Right cardiac atrium (tissue), 5 donors: ENCODE data around the gene CAPN14. TPM values are rescaled to one million over a fixed set of nuclear protein-coding genes. Genes with fewer than 3 reads are reported as not detected.

Experiments used
- ATAC-seq, 2 donors: fragments of 200-7000 bp; cut with Tn5 transposase; one replicate each; pipeline versions ENCODE4 v1.8.0 to v1.9.1; 2020; ENCODE audit warnings: moderate library complexity in 2 of 2, mild to moderate bottlenecking in 1 of 2
- DNase-seq, 3 donors: peaks; one replicate each; pipeline ENCODE4 v3.0.0-alpha.2; 2020
- H3K27ac ChIP-seq: one replicate; pipeline ENCODE4 v1.5.1; 2013; ENCODE audit warnings: mild to moderate bottlenecking, low read length, control low read depth, moderate library complexity
- H3K27me3 ChIP-seq: one replicate; pipeline ENCODE4 v1.6.1; 2013; ENCODE audit not compliant: control insufficient read depth, insufficient read depth
- H3K4me1 ChIP-seq: one replicate; pipeline ENCODE4 v1.6.1; 2013; ENCODE audit warnings: low read length; ENCODE audit not compliant: control insufficient read depth, insufficient read depth
- H3K4me3 ChIP-seq: one replicate; pipeline ENCODE4 v1.5.1; 2013; ENCODE audit warnings: low read length, control low read depth
- H3K9me3 ChIP-seq: one replicate; pipeline ENCODE4 v1.6.1; 2013; ENCODE audit warnings: low read length; ENCODE audit not compliant: control insufficient read depth
- WGBS: extraction: QIAGEN DNeasy Blood & Tissue Kit; methylation state at CpG from one replicate; pipeline ENCODE4 v1.1.7; 2013; 5-methylcytosine and 5-hydroxymethylcytosine counted together
- intact Hi-C, 4 donors: fragments of 100-400 bp; cut with DNase I; formaldehyde crosslinking; loops; one replicate each; pipeline versions ENCODE4 v1.11.0 to v1.14.0; 2022 to 2023
- polyA plus RNA-seq: library from polyadenylated mRNA; stranded (reverse); fragments of 200-250 nt; gene quantifications from one replicate; pipeline ENCODE4 v1.2.3, GENCODE V29; 2013
- total RNA-seq, 4 donors: library from RNA; stranded (reverse); fragmentation: NEBNext Ultra II Directional; extraction: Animal tissue kit (Norgen Biotek cat#: 25700); gene quantifications; one replicate each; pipeline ENCODE4 v1.2.1, GENCODE V29; 2021
- donor health status: healthy with polysubstance abuse.
- donor health status: DM: no; HTN: yes; CAD: no.
- donor health status: DM: no; HTN: no; CAD: no.
- donor health status: DM: no; HTN: yes; CAD: no; lungs with severe emphysema.
- donor health status: DM: yes; HTN: yes; CAD: no.

CAPN14 gene
- total and polyA plus RNA-seq, 5 donors = 0.07 to 0.18 (median 0.09) TPM

DNA sequence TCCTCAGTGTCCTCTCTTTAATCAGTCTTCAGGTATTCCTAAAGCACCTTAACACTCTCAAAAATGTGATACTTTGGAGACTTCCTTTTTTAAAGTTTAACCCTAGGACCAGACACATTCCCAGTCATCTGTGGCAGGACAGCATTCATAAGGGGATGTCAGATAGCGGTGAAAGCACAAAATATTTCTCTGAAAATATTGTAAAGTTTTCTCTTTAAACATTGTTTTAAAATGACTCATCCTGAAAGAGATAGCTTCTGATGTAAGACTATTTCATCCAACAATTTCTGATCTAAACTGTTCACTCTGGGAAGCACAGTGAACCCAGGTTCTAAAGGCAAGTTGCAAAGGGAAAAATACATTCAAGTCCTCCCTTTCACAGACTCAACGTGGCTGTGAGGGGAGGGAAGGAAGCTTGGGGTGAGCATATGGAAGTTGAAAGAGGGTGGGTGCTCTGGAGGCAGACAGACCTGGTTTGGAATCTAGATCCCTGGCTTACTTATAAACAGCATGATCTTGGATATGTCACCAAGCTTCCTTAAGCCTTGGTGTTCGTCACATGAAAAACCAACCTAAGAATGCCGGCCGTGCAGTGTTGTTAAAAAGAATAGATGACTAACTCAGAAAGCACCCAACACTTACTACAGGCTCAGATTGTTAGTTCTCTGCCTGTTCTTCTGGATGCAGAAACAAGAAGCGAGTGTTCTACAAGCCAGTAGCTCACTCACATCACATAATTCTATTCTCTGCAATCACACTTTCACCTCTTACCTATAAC, 91.2 kb downstream of the CAPN14 start:
- ATAC-seq (no peak), DNase-seq (no peak)
- Histone ChIP-seq H3K27me3 (no peaks in the 10 kb centered on the region), H3K27ac (no peak overlapping the region), H3K4me1 (no peaks in the 10 kb centered on the region), H3K9me3 (no peaks in the 10 kb centered on the region), H3K4me3 (no peak overlapping the region)
- WGBS = 70% methylated on average over 6 of the region's 6 CpGs
- intact Hi-C loops = no loop called here

DNA sequence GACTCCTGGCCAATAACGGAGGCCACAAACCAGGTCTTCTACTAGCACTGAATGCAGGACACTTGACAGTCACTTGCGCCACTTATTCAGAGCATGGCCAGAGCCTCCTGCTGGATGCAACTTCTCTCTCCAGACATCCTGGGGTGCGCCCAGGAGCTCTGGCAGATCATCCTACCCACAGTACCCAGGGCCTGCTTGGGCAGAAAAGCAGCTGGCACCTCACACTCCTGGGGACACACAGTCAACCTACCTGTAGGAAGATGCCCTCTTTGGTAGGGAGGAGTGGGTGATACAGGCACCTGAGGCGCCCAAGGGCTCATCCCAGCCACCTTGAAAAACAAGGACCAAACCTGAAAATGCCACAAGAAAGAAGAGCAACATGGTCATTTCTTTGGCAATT, 92.4 kb downstream of the CAPN14 start:
- H3K27ac ChIP-seq = no peak overlapping the region
- intact Hi-C loops = no loop called here
- 94% methylated on average over 4 of the region's 4 CpGs for WGBS
- no peaks in the 10 kb centered on the region for H3K9me3 ChIP-seq
- ATAC-seq (no peak), DNase-seq (no peak)
- H3K4me1 ChIP-seq = no peaks in the 10 kb centered on the region
- H3K27me3 ChIP-seq = no peaks in the 10 kb centered on the region
- no peak overlapping the region for H3K4me3 ChIP-seq

Other genes starting within 250 kb of the CAPN14 start
- gene GALNT14, start 79.1 kb downstream of the CAPN14 start, total RNA-seq = under 1 TPM in 1 of 4 donors, not detected in 3; 0.21 TPM
- gene GALNT14, start 79.1 kb downstream of the CAPN14 start, polyA plus RNA-seq = 0.25 TPM
- gene EHD3, start 16.6 kb upstream of the CAPN14 start, total RNA-seq = 10 to 100 TPM in 3 of 4 donors, 1 to 10 TPM in 1; 9.5 to 13.3 (median 10.9) TPM
- 7.4 TPM for gene EHD3, start 16.6 kb upstream of the CAPN14 start, polyA plus RNA-seq
- under 1 TPM in 1 of 4 donors, not detected in 3; 0.29 TPM for gene XDH, start 197.2 kb upstream of the CAPN14 start, total RNA-seq
- gene XDH, start 197.2 kb upstream of the CAPN14 start, polyA plus RNA-seq = not detected